ENCODE results near the gene ERC1.
"Not testable (repeated sequence)": the region's sequence is repeated elsewhere in the genome, so short reads cannot be mapped to it uniquely, and the experiment has no call there.

ERC1 gene

GRCh38 chr12:1246637-1247036 lies 255.6 kb downstream of the ERC1 start:
- DNase-seq = no peak

GRCh38 chr12:1250641-1251040 lies 259.6 kb downstream of the ERC1 start:
- no peak for DNase-seq

DNA sequence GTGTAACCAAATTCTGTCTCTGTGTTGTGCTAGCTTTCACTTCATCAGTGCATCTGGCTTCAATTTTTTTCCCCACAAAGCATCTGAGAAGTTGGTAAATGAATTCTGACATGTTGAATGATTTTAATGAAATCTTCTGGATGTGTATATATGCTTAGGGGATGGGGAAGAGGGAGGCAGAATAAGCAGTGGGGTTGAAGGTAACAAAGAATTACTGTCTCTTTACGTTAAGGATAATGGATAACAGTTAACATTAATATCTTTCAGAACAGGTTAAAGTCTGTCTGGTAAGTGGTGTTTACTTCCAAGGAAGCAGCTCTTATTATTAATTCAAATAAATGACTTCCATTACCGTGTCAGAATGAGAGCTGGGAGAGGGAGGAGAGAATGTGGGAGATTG lies 261.7 kb downstream of the ERC1 start:
- no peak for DNase-seq

GRCh38 chr12:1255125-1255524 lies 264.1 kb downstream of the ERC1 start:
- not testable (repeated sequence) for DNase-seq

- DNase-seq = not testable (repeated sequence)
These were observed 264.8 kb downstream of the ERC1 start for GRCh38 chr12:1255854-1256253.

GRCh38 chr12:1256285-1256684 lies 265.3 kb downstream of the ERC1 start:
- no peak for DNase-seq

GRCh38 chr12:1256991-1257390 lies 266.0 kb downstream of the ERC1 start:
- no peak for DNase-seq

- DNase-seq = no peak
These were observed 271.0 kb downstream of the ERC1 start for GRCh38 chr12:1262011-1262410.

GRCh38 chr12:1267243-1267642 lies 276.2 kb downstream of the ERC1 start:
- DNase-seq = no peak

- DNase-seq = no peak
These were observed 281.1 kb downstream of the ERC1 start for GRCh38 chr12:1272142-1272541.

DNA sequence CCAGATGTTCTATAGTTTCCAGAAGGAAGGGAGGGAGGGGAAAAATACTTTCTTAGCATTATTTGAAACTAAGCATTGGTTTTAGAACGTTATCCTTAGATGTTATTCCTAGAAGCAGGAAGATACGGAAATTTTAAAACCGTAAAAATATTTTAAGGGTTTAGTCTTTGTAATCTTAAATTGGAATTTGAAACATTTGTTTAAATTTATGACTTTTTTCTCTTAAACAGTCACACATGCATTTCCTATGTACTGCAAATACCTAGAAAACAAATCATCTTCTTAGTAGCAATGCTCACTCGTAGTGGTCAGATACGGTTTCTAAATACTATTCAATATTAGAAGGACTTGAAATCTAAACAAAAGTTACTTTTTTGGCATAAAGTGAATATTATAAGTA lies 282.0 kb downstream of the ERC1 start:
- no peak for DNase-seq

DNA sequence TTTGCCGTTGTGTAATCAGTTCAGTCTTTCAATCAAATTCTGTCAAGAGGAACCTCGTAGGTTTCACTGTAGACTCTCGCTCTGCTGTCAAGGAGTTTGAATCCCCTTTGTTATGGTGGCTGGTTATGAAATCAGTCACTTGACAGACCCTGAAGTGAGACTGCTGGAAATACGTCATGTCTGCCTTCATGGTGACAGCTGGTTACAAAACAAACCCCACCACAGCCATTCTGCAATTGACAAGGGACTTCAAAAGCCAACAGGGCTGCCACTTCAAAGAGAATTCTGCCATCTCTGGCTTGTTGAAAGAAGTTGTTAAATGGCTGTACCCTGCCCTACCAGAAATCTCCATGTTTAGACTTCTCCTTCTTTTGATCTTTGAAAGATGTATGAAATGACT lies 286.9 kb downstream of the ERC1 start:
- DNase-seq = no peak

DNA sequence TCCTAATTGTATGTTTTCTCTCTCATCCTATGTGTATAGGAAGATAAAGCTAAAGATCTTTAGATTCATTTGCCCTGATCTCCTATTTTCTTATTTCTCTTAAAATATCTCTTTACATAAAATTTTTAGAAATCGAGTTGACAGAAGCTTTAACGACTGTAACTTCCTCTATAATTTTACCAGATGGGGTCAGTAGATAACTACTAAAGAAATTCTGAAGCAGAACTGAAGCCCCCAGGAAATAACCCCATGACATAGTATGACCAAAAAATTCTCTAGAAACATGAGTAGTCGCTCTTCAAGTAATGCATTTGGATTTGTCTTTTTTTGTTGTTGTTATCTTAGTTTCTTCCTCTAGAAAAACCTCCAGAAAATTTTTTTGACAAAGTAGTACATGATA lies 288.0 kb downstream of the ERC1 start:
- no peak for DNase-seq

- no peak for DNase-seq
These were observed 289.0 kb downstream of the ERC1 start for GRCh38 chr12:1280059-1280458.

DNA sequence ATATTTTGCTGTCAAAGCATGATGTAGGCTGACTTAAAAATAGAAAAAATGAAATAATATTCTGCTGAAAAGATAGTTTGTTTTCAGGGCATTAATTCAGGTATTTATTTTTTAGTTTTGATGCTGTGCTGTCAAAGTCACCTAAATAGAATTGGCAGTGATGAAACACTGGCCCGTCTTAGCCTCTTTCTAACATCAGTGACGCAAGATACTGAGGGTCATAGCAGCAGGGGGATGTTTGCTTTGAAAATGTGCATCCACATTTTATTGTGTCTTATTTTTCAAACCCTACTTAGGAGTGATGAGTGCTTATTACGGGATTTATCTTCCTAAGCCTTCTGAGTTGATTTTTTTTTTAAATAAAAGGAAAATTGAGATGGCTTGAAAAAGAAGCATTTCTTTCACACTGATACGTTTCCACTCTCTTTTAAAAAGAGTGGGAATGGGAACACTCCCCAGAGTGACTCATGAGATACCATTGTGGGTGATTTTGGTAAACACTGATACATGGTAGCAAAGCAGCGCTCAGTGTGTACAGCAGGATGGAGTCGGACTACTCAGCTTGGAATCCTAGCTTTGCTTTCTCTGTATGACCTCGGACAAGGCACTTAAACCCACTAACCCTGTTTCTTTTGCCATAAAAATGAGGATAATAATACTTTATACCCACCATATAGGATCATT lies 290.8 kb downstream of the ERC1 start:
- DNase-seq = no peak

DNA sequence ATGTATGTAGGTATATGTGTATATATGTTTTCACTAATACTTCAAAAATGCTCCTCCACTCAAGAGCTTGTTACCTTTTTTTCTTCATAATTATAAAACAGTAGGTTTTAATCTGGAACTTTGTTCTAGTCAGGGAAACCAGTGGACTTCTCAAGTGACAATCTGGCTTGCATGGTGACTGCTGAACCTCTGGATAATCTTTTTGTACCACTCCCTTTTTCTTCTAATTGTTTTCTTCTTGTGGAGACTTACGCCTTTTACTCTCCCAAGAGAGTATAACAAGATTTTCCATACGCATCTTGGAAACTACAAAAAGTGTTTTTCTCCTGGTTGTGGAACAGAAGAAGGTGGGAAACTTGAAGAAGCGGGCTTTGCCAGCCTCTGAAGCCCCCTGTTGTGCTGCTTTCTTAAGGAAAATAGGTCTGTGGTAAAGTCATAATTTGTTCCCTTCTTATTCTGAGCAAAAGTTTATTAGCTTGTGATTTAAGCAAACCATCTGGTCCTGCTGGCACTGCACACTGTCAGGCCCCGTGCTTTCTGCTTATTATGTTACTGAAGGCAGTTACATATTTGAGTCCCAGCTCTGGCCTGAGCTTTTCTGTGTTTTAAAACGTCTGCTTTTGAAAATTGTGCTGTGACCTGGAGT lies 291.8 kb downstream of the ERC1 start:
- no peak for DNase-seq

DNA sequence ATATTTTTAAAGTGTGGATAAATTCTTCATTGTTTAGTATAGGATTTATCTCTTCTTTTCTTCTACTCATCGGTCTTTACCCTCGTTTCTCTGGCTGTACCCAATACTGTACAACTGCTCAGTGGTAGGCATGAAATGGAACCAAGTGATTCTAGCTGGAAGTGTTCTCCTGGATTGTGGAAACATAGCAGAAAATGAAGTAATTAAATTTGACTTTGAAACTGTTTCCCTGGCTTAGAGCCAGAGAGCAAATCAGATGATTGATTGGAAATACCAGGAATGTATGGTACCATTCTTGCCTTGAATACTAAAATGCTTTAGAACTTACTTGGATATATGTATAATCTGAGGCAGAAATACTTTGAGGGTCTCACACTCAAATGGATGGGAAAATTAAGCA lies 292.3 kb downstream of the ERC1 start:
- no peak for DNase-seq

DNA sequence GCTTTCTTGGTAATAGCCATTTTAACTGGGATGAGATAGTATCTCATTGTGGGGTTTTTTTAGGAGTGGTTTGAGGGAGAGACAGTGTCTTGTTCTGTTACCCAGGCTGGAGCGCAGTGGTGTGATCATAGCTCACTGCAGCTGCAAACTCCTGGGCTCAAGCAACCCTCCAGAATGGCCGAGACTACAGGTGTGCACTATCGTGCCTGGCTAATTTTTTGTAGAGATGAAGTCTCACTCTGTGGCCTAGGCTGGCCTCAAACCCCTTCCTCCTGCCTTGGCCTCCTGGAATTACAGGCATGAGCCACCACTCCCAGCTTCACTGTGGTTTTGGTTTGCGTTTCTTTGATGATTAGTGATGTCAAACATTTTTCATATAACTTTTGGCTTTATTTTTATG lies 293.6 kb downstream of the ERC1 start:
- no peak for DNase-seq

DNA sequence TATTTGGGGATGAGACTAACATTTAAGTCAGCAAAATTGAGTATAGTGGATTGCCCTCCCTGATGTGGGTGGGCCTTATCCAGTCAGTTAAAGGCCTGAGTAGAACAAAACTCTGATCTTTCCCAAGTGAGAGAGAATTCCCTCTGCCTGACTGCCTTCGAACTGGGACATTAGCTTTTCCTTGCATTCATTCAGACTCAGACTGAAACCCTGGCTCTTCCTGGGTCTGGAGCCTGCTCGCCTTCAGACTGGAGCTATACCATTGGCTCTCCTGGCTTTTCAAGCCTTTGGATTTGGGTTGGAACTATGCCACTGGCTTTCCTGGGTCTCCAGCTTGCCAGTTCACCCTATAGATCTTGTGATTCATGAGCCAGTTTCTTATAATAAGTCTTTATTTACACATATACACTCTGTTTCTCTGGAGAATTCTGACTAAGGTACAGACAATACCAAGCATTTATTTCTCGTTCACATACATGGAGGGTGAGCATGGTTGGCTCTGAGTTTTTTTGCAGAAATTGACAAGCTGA lies 296.5 kb downstream of the ERC1 start:
- no peak for DNase-seq

DNA sequence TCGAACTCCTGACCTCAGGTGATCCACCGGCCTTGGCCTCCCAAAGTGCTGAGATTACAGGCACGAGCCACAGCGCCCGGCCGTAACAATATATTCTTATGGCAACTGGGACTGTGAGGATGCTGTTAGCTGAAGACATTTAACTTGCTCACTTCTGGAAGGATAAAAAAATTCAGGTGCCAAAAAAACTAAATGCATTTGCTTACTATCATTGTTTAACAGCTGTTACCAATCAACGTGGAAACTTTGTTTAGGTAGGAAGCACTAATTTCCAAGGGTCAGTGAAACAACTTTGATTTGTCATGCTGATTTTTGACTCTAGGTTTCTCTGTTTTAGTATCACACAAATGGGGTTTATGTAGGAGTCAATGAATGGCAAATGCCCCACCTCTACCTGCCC lies 297.3 kb downstream of the ERC1 start:
- no peak for DNase-seq

DNA sequence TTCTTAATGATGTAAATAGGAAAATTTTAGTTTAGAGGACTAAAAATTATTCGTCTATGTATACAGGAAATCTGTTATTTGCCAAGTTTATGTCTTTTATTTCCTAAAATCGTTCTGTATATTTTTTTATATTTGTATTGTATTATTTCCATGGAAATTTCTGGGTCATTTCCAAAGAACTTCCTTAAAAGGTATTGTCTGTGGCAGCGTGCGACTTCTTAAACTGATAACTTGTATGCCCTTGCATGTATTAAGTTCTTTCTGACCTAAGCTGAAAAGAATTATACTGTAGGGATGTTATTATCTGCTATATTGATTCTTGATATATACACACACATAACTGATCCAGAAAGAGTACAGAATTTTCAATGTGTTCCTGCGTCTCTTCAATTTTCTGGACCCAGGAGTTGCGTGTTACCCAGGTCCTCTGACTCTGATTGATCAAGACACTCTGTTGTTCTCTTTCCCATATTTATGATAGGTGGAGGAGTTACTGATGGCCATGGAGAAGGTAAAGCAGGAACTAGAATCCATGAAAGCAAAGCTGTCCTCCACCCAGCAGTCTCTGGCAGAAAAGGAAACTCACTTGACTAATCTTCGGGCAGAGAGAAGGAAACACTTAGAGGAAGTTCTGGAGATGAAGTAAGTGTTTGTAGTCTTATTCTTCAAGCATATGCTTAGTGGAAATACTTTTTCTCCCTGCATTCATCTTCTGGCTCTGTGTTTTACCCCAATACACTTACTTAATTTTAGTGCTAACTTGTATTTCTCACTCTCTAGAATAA lies 298.5 kb downstream of the ERC1 start:
- peak; percentile 18 for DNase-seq

DNA sequence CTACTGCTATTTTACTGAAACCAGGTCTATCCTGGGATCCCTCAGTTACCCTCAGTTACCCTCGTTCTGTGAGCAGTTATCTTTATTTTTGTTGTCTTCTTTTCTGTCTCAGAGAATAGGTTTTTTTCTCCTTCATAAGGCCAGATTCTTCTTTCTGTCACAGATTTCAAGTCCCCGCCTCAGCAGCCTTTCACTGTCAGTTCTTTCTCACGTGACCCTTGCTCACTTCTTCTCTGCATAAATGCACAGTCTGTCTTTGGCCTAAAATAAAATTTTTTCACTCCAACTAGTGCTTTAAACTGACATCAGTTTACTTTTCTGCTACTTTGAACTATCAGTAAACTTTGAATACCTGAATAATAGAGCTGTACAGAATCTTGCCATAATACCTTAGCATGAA lies 299.7 kb downstream of the ERC1 start:
- DNase-seq = no peak

GRCh38 chr12:1291601-1292332 lies 300.7 kb downstream of the ERC1 start:
- DNase-seq = no peak

All from midbrain (tissue), 1 donor.